ENCODE results near the gene PLCB1.

- TF ChIP-seq CTCF (IDR thresholded peaks at IDR 0.05; ENCODE audit: insufficient read depth, low read depth, low read length) (no peak), EZH2 (IDR thresholded peaks at IDR 0.05; ENCODE audit: insufficient read depth, low read length) (no peak)
Measured at GRCh38 chr20:8154638-8155037, 22.6 kb downstream of the PLCB1 start.

Measured in astrocyte (in vitro differentiated cells and primary cell).